ENCODE results near the gene CEP95.

Gene CEP95

DNA sequence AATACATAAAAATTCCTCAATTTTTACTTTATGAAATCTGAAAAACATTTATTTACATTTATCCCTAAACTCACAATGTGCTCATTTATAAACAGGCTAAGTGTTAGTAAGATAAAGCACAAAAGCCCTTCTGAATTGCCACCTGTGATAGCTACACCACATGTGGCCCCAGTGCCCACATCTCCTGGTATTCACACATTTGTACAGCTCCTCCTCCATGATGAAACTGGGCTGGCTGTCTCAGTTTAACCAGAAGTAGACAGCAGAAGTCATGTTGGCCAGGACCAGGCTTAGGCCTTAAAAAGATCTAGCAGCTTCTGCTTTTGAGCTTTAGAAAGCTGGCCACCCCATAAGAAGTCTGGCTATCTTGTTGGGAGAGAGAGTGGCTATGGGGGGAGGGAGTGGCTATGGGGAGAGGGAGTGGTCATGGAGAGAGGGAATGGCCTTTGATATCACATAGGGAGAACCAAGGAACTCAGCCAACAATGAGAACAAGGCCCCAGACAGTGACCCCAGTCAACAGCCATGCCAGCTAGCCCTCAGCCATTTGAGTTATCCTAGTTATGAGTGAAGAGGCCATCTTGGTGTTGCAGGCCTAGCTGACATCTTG is 47.4 kb downstream of the CEP95 start:
- in situ Hi-C loops (cut with HindIII; ENCODE audit: low sequenced_read_pairs): no loop called here
- TF ChIP-seq, protein P1, sequence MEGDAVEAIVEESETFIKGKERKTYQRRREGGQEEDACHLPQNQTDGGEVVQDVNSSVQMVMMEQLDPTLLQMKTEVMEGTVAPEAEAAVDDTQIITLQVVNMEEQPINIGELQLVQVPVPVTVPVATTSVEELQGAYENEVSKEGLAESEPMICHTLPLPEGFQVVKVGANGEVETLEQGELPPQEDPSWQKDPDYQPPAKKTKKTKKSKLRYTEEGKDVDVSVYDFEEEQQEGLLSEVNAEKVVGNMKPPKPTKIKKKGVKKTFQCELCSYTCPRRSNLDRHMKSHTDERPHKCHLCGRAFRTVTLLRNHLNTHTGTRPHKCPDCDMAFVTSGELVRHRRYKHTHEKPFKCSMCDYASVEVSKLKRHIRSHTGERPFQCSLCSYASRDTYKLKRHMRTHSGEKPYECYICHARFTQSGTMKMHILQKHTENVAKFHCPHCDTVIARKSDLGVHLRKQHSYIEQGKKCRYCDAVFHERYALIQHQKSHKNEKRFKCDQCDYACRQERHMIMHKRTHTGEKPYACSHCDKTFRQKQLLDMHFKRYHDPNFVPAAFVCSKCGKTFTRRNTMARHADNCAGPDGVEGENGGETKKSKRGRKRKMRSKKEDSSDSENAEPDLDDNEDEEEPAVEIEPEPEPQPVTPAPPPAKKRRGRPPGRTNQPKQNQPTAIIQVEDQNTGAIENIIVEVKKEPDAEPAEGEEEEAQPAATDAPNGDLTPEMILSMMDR (IDR thresholded peaks at IDR 0.05; ENCODE audit: low read depth, low read length, missing control alignments): no peak
- no peak for DNase-seq (ENCODE audit: low read depth)
- no peak overlapping the region for H3K4me3 ChIP-seq (ENCODE audit: low read depth, low read length)

DNA sequence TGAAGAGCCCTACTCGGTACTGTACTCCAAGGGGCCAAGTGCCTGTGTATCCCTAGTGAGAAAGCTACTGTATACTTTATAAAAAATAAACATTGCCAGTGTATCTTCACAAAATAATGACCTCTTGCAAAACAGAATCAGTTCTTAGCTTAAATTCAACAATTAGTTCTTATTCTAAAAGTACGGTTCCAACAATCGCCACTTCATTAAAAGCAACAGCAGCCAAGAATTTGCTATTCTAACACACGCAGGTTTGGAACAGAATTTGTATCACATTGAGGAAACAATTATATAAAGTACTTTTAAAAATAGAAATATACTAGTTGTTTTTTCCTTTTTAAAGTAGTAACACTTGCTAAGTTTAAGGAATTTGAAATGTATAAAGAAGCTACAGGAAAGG is 48.5 kb downstream of the CEP95 start:
- TF ChIP-seq, protein P1 (IDR thresholded peaks at IDR 0.05; ENCODE audit: low read depth, low read length, missing control alignments): no peak
- no peak for DNase-seq (ENCODE audit: low read depth)
- in situ Hi-C loops (cut with HindIII; ENCODE audit: low sequenced_read_pairs): no loop called here
- no peak overlapping the region for H3K4me3 ChIP-seq (ENCODE audit: low read depth, low read length)

DNA sequence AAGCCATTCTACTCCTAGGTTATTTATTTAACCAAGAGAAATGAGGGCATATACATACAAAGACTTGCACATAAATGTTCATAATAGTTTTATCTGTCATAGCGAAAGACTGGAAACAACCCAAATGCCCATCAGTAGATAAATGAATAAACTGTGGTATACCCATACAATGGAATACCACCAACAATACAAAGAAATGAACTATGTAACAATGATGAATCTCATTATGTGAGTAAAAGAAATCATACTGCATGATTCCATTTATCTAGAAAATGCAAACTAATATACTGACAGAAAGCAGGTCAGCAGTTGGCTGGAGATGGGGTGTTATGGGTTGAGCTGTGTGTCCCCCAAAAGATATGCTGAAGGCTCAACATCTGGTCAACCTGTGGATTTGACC is 57.3 kb downstream of the CEP95 start:
- in situ Hi-C loops (cut with HindIII; ENCODE audit: low sequenced_read_pairs): no loop called here
- DNase-seq (ENCODE audit: low read depth): no peak
- TF ChIP-seq, protein P1 (IDR thresholded peaks at IDR 0.05; ENCODE audit: low read depth, low read length, missing control alignments): no peak
- no peak overlapping the region for H3K4me3 ChIP-seq (ENCODE audit: low read depth, low read length)

DNA sequence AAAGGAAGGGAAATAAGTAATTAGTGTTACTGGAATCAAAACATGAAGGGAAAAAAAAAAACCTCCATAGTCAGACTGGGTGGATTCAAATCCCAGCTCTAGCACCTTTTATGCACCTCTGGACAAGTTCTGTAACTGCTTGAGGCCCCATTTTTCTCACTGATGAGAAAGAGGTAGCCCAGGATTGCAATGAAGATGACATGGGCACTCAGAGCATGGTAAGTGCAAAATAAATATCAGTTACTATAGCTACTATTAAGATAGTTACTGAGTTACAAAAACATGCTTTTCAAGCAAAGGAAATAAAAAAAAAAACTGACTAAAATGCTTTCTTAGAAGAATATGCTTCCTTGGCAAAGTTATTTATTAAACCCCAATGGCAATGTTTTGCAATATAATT is 58.8 kb downstream of the CEP95 start:
- in situ Hi-C loops (cut with HindIII; ENCODE audit: low sequenced_read_pairs): loop anchor here (5.0 kb wide), 1 partner anchor 43 kb away; no protein-coding TSS in a partner anchor
- TF ChIP-seq, protein P1 (IDR thresholded peaks at IDR 0.05; ENCODE audit: low read depth, low read length, missing control alignments): no peak
- no peak for DNase-seq (ENCODE audit: low read depth)
- H3K4me3 ChIP-seq (ENCODE audit: low read depth, low read length): no peak overlapping the region

DNA sequence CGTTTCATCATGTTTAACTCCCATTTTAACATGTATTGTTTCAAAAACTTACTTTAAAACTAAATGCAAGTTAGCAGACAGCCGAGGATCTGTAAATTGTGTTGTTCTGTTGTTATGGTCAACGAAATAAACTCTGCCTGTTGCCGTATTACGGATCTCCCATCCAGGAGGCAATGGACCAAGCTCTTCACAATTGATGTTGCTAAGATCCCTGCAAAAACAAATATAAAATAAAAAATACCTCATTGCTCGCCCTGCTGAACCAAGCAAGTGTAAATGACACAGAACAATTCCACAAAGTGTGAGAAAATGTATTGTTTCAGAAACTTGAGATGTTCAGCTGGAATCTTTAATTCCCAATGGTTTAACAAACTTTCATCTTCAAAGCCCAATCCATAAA is 65.0 kb downstream of the CEP95 start:
- no peak overlapping the region for H3K4me3 ChIP-seq (ENCODE audit: low read depth, low read length)
- in situ Hi-C loops (cut with HindIII; ENCODE audit: low sequenced_read_pairs): no loop called here
- TF ChIP-seq, protein P1 (IDR thresholded peaks at IDR 0.05; ENCODE audit: low read depth, low read length, missing control alignments): no peak
- DNase-seq (ENCODE audit: low read depth): no peak

DNA sequence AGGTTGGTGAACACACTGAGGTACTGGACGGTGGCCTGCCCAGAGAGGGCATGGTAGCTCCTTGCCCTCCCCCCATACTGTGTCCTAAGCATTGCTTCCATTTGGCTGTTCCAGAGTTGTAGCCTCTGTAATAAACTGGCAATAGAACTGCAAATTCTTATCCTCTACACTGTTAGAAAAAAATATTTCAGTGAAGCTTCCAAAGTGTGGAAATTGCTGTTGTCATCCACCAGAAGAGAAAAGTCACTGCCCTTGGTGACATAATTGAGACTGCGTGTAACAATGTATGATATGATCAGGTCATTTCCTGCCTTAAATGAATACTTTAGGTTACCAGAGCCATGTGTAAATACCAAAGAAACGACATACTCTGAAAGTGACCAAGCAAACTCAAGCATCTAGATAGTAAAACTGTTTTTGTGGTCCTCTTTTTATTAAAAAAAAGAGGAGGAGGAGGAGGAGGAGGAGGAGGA is 65.9 kb downstream of the CEP95 start:
- in situ Hi-C loops (cut with HindIII; ENCODE audit: low sequenced_read_pairs): no loop called here

More for the DNA sequence above, 65.9 kb downstream of the CEP95 start:
- no peak for DNase-seq (ENCODE audit: low read depth)
- TF ChIP-seq, protein P1 (IDR thresholded peaks at IDR 0.05; ENCODE audit: low read depth, low read length, missing control alignments): no peak
- no peak overlapping the region for H3K4me3 ChIP-seq (ENCODE audit: low read depth, low read length)
